ENCODE results near the gene NR6A1. TPM values are rescaled to one million over a fixed set of nuclear protein-coding genes. Genes with fewer than 3 reads are reported as not detected.

The NR6A1 gene
- total and polyA plus RNA-seq, 2 of the 8 experiments (the other 6 are each of a cell fraction or from before 2014, with no cell fraction given): 93.2 to 237 TPM

DNA sequence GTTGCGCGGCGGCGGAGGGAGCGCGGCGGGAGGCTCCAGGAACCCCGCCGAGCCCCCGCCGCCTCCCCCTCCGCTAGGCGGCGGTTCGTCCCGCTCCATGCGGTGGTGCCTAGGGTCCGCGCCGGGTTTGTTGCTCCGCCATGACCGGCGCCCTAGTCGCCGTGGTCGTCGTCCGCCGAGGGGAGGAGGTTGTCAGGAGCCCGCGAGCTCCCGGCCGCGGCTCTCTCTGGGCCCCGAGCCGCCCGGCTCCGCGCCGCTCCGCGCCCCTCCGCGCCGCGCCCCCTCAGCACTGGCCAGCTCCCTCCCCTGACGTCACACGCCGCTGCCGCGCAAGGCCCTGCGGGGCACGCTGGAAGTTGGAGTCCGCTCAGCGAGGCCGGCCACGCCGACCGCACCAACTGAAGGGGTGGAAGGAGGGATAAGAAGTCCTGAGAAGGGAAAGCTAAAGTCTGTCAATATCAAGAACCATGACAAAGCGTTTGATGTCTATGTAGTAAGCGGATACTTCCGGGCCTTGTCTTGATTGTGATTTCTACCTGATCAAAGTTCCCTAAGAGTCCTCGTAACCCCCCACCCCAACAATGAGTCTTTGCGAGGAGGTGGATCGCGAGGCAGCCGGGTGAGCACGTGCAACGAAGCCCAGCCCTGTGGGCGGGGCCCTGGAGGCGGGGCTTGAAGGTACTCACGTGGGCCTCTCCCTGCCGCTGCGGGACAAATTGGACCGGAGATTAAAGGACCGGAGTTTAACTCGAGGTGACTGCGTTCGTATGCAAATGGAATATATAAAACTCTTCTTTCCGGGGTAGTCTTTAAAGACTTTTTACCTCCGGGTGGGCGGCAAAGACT is at the start of gene NR6A1 (continued):
- TF ChIP-seq TAF7 (optimal IDR thresholded peaks at IDR 0.05; ENCODE audit: borderline replicate concordance, low read depth, low read length): no peak
- no peak for TF ChIP-seq KDM1A (IDR thresholded peaks at IDR 0.05; ENCODE audit: borderline replicate concordance, low read length)
- no peak for TF ChIP-seq CBX8 (IDR thresholded peaks at IDR 0.05; ENCODE audit: borderline replicate concordance, low read depth, low read length)
- no peak for TF ChIP-seq CTBP2 (IDR thresholded peaks at IDR 0.05; ENCODE audit: borderline replicate concordance, insufficient read depth, insufficient read length, low read length)
- peak; percentile 33 to 89; a peak in 3 of 4 replicates for TF ChIP-seq SIN3A (conservative IDR thresholded peaks at IDR 0.05 in 1 of 2, IDR thresholded peaks at IDR 0.05 in 1 of 2; ENCODE audit: low read depth in 1 of 2, low read length in 2 of 2)
- no peak for TF ChIP-seq EGR1 (IDR thresholded peaks at IDR 0.05; ENCODE audit: borderline replicate concordance, low read depth, low read length)
- TF ChIP-seq SIRT6 (IDR thresholded peaks at IDR 0.05; ENCODE audit: low read length): no peak
- no peak for TF ChIP-seq EZH2 (IDR thresholded peaks at IDR 0.05; ENCODE audit: low read depth, low read length, severe bottlenecking)
- TF ChIP-seq JUN (IDR thresholded peaks at IDR 0.05; ENCODE audit: low read depth, low read length): no peak
- no peak for TF ChIP-seq SRF (IDR thresholded peaks at IDR 0.05; ENCODE audit: low read depth, low read length)
- no peak for TF ChIP-seq ZNF274 (IDR thresholded peaks at IDR 0.05; ENCODE audit: borderline replicate concordance, extremely low read depth, low read length)
- TF ChIP-seq, protein P1, sequence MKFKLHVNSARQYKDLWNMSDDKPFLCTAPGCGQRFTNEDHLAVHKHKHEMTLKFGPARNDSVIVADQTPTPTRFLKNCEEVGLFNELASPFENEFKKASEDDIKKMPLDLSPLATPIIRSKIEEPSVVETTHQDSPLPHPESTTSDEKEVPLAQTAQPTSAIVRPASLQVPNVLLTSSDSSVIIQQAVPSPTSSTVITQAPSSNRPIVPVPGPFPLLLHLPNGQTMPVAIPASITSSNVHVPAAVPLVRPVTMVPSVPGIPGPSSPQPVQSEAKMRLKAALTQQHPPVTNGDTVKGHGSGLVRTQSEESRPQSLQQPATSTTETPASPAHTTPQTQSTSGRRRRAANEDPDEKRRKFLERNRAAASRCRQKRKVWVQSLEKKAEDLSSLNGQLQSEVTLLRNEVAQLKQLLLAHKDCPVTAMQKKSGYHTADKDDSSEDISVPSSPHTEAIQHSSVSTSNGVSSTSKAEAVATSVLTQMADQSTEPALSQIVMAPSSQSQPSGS (IDR thresholded peaks at IDR 0.05; ENCODE audit: low read length): peak; percentile 69; the same call in 1 of the 2 replicates
- no peak for TF ChIP-seq KDM5A (IDR thresholded peaks at IDR 0.05; ENCODE audit: low read length)
- TF ChIP-seq, protein P2, sequence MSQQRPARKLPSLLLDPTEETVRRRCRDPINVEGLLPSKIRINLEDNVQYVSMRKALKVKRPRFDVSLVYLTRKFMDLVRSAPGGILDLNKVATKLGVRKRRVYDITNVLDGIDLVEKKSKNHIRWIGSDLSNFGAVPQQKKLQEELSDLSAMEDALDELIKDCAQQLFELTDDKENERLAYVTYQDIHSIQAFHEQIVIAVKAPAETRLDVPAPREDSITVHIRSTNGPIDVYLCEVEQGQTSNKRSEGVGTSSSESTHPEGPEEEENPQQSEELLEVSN (IDR thresholded peaks at IDR 0.05): peak; percentile 28; the same call in 1 of the 2 replicates
- TF ChIP-seq TCF12 (IDR thresholded peaks at IDR 0.05; ENCODE audit: low read depth, low read length): no peak
- TF ChIP-seq TAF1 (IDR thresholded peaks at IDR 0.05; ENCODE audit: low read depth, low read length): peak; percentile 64
- TF ChIP-seq RBBP5 (IDR thresholded peaks at IDR 0.05; ENCODE audit: borderline replicate concordance, low read depth, low read length): peak; percentile 37; the same call in 1 of the 2 replicates
- TF ChIP-seq FOSL1 (IDR thresholded peaks at IDR 0.05; ENCODE audit: insufficient read depth, low read depth, low read length): no peak
- no peak; the same call in 1 of the 2 replicates for TF ChIP-seq POLR2AphosphoS5 (IDR thresholded peaks at IDR 0.05; ENCODE audit: low read depth, low read length)
- TF ChIP-seq KDM4A (IDR thresholded peaks at IDR 0.05; ENCODE audit: low read depth, low read length, severe bottlenecking): no peak
- TF ChIP-seq SP2 (IDR thresholded peaks at IDR 0.05; ENCODE audit: low read length): no peak

All from H1 (cell line).